Trophoblast cell (in vitro differentiated cells and primary cell): ENCODE data around the gene AMELX.

Source experiments
- DNase-seq, 2 donors: peaks; one replicate each; pipeline ENCODE4 v3.0.0-alpha.2; 2016
- H2AFZ ChIP-seq: 2 replicates; pipeline ENCODE4 v1.6.1; 2013; ENCODE audit warnings: low read length, moderate library complexity, mild to moderate bottlenecking; ENCODE audit not compliant: insufficient read depth, poor library complexity
- H2AK5ac ChIP-seq: 2 replicates; pipeline ENCODE4 v1.6.1; 2013; ENCODE audit warnings: mild to moderate bottlenecking, low read length
- H2BK120ac ChIP-seq: 2 replicates; pipeline ENCODE4 v1.6.1; 2013; ENCODE audit warnings: low read length, mild to moderate bottlenecking, moderate library complexity; ENCODE audit not compliant: insufficient read depth, poor library complexity
- H2BK12ac ChIP-seq: 2 replicates; pipeline ENCODE4 v1.6.1; 2013; ENCODE audit warnings: mild to moderate bottlenecking, low read length, moderate library complexity
- H2BK5ac ChIP-seq: 2 replicates; pipeline ENCODE4 v1.6.1; 2013; ENCODE audit warnings: low read length, low read depth, moderate library complexity, mild to moderate bottlenecking; ENCODE audit not compliant: poor library complexity
- H3K14ac ChIP-seq: 2 replicates; pipeline ENCODE4 v1.6.1; 2013; ENCODE audit warnings: mild to moderate bottlenecking, low read length
- H3K18ac ChIP-seq: 2 replicates; pipeline ENCODE4 v1.6.1; 2013; ENCODE audit warnings: mild to moderate bottlenecking, low read length
- H3K23ac ChIP-seq: 2 replicates; pipeline ENCODE4 v1.6.1; 2013; ENCODE audit warnings: low read length
- H3K27ac ChIP-seq: 2 replicates; pipeline ENCODE4 v1.5.1; 2013; ENCODE audit warnings: low read depth, mild to moderate bottlenecking, inconsistent platforms, low read length, moderate library complexity
- H3K27me3 ChIP-seq: 2 replicates; pipeline ENCODE4 v1.6.1; 2013; ENCODE audit warnings: inconsistent platforms, mild to moderate bottlenecking, low read length, moderate library complexity; ENCODE audit not compliant: insufficient read depth
- H3K36me3 ChIP-seq, 2 experiments: 1 replicate in 1 of 2; 2 replicates in 1 of 2; pipeline ENCODE4 v1.6.1; 2013; ENCODE audit warnings: low read length in 2 of 2, mild to moderate bottlenecking in 2 of 2, moderate library complexity in 1 of 2; ENCODE audit not compliant: insufficient read depth in 2 of 2, control insufficient read depth in 1 of 2
- H3K4ac ChIP-seq: 2 replicates; pipeline ENCODE4 v1.6.1; 2013; ENCODE audit warnings: low read depth, mild to moderate bottlenecking, low read length, moderate library complexity
- H3K4me1 ChIP-seq, 2 experiments: 1 replicate in 1 of 2; 2 replicates in 1 of 2; pipeline ENCODE4 v1.6.1; 2013; ENCODE audit warnings: low read length in 2 of 2, mild to moderate bottlenecking in 2 of 2, moderate library complexity in 1 of 2; ENCODE audit not compliant: insufficient read depth in 2 of 2, control insufficient read depth in 1 of 2
- H3K4me2 ChIP-seq: 2 replicates; pipeline ENCODE4 v1.6.1; 2013; ENCODE audit warnings: inconsistent platforms, mild to moderate bottlenecking, low read length, moderate library complexity
- H3K4me3 ChIP-seq: 2 replicates; pipeline ENCODE4 v1.5.1; 2013; ENCODE audit warnings: mild to moderate bottlenecking, low read depth, low read length, inconsistent platforms
- H3K79me1 ChIP-seq: one replicate; pipeline ENCODE4 v1.6.1; 2013; ENCODE audit warnings: low read length
- H3K79me2 ChIP-seq: 2 replicates; pipeline ENCODE4 v1.6.1; 2013; ENCODE audit warnings: low read length, mild to moderate bottlenecking; ENCODE audit not compliant: control insufficient read depth, insufficient read depth, poor library complexity
- H3K9ac ChIP-seq: 2 replicates; pipeline ENCODE4 v1.6.1; 2013; ENCODE audit warnings: mild to moderate bottlenecking, low read length
- H3K9me3 ChIP-seq: 2 replicates; pipeline ENCODE4 v1.6.1; 2013; ENCODE audit warnings: low read depth, mild to moderate bottlenecking, control low read depth, inconsistent platforms, low read length; ENCODE audit not compliant: insufficient read depth
- H4K12ac ChIP-seq: 2 replicates; pipeline ENCODE4 v1.6.1; 2013; ENCODE audit warnings: low read depth, mild to moderate bottlenecking, low read length, moderate library complexity
- H4K8ac ChIP-seq: 2 replicates; pipeline ENCODE4 v1.6.1; 2013; ENCODE audit warnings: low read depth, mild to moderate bottlenecking, low read length, moderate library complexity
- H4K91ac ChIP-seq: one replicate; pipeline ENCODE4 v1.6.1; 2013; ENCODE audit warnings: low read depth, mild to moderate bottlenecking, low read length, moderate library complexity
- WGBS: extraction: QIAGEN DNeasy Blood & Tissue Kit; methylation state at CpG from one replicate; pipeline ENCODE4 v1.1.7; 2013; ENCODE audit warnings: missing lambda C conversion rate; ENCODE audit not compliant: insufficient read length, insufficient coverage; ENCODE audit errors: extremely low coverage; 5-methylcytosine and 5-hydroxymethylcytosine counted together

The AMELX gene

DNA sequence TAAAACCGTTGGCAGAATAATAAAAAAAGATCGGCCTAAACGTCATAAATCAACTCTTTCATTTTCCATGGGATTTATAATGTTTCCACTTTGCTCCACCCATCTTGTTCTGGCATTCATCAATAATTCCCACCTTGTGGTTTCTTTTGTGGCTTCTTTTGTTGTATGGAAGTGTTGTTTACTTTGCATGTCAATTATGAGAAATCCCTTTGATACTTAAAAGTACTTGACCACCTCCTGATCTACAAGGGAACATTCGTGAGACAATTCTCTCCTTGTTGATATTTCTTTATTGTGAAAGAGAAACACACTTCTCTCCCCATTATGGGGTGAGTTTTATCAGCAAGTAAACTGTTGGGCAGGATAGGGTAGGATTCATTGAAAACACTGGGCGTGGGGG is 2.8 kb downstream of the AMELX start:
- Histone ChIP-seq H3K4me2 (no peak overlapping the region), H3K79me2 (no peaks in the 10 kb centered on the region), H3K27me3 (no peaks in the 10 kb centered on the region), H2BK5ac (no peak overlapping the region), H3K18ac (no peak overlapping the region), H2AK5ac (no peak overlapping the region), H3K36me3 (no peaks in the 10 kb centered on the region), H3K23ac (no peak overlapping the region), H3K4me3 (no peak overlapping the region), H2BK12ac (no peak overlapping the region), H3K9me3 (no peaks in the 10 kb centered on the region), H4K91ac (no peak overlapping the region), H3K9ac (no peak overlapping the region), H2BK120ac (no peak overlapping the region), H2AFZ (no peak overlapping the region), H3K27ac (no peak overlapping the region), H3K4me1 (no peaks in the 10 kb centered on the region), H3K4ac (no peak overlapping the region), H4K12ac (no peak overlapping the region), H3K79me1 (no peaks in the 10 kb centered on the region), H3K14ac (no peak overlapping the region), H4K8ac (no peak overlapping the region)
- no CpG with 5 or more reads among the region's 5 CpGs for WGBS
- no peak for DNase-seq

DNA sequence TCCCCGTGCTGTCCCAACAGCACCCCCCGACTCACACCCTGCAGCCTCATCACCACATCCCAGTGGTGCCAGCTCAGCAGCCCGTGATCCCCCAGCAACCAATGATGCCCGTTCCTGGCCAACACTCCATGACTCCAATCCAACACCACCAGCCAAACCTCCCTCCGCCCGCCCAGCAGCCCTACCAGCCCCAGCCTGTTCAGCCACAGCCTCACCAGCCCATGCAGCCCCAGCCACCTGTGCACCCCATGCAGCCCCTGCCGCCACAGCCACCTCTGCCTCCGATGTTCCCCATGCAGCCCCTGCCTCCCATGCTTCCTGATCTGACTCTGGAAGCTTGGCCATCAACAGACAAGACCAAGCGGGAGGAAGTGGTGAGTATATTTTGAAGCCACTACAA is 5.4 kb downstream of the AMELX start:
- Histone ChIP-seq H3K9me3 (no peaks in the 10 kb centered on the region), H3K4me3 (no peak overlapping the region), H3K4me1 (no peaks in the 10 kb centered on the region), H4K12ac (no peak overlapping the region), H3K23ac (no peak overlapping the region), H3K18ac (no peak overlapping the region), H3K9ac (no peak overlapping the region), H4K8ac (no peak overlapping the region), H3K14ac (no peak overlapping the region), H3K79me1 (no peaks in the 10 kb centered on the region), H2BK12ac (no peak overlapping the region), H4K91ac (no peak overlapping the region), H3K27me3 (no peaks in the 10 kb centered on the region), H3K79me2 (no peaks in the 10 kb centered on the region), H3K4me2 (no peak overlapping the region), H3K27ac (no peak overlapping the region), H3K36me3 (no peaks in the 10 kb centered on the region), H2BK5ac (no peak overlapping the region), H3K4ac (no peak overlapping the region), H2AFZ (no peak overlapping the region), H2AK5ac (no peak overlapping the region), H2BK120ac (no peak overlapping the region)
- DNase-seq: no peak
- WGBS: no CpG with 5 or more reads among the region's 9 CpGs

DNA sequence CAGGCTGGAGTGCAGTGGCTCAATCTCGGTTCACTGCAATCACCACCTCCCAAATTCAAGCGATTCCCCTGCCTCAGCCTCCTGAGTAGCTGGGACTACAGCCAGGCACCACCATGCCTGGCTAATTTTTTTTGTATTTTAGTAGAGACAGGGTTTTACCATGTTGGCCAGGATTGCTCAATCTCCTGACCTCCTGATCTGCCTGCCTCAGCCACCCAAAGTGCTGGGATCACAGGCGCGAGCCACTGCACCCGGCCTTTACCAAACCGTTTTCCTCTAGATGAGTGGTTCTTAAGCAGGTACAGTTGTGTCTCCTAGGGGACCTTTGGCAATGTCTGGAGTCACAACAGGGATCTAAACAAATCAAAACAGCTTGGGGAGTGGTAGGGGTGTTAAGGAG is 11.6 kb downstream of the AMELX start:
- H3K4ac ChIP-seq: no peak overlapping the region
- no peak overlapping the region for H2BK120ac ChIP-seq
- H2BK12ac ChIP-seq: no peak overlapping the region
- no CpG with 5 or more reads among the region's 6 CpGs for WGBS
- H3K36me3 ChIP-seq: no peaks in the 10 kb centered on the region
- H4K91ac ChIP-seq: no peak overlapping the region
- no peak overlapping the region for H3K27ac ChIP-seq
- DNase-seq: no peak
- no peak overlapping the region for H3K4me2 ChIP-seq
- no peak overlapping the region for H2AFZ ChIP-seq
- H3K4me1 ChIP-seq: peaks cover 3% of the 10 kb centered on the region in 2 experiments
- no peaks in the 10 kb centered on the region for H3K27me3 ChIP-seq
- H4K12ac ChIP-seq: no peak overlapping the region
- H3K23ac ChIP-seq: no peak overlapping the region
- no peaks in the 10 kb centered on the region for H3K79me1 ChIP-seq
- no peak overlapping the region for H2AK5ac ChIP-seq
- H3K18ac ChIP-seq: no peak overlapping the region
- H3K9ac ChIP-seq: no peak overlapping the region
- H3K79me2 ChIP-seq: no peaks in the 10 kb centered on the region
- H3K9me3 ChIP-seq: no peaks in the 10 kb centered on the region
- no peak overlapping the region for H2BK5ac ChIP-seq
- no peak overlapping the region for H3K4me3 ChIP-seq
- no peak overlapping the region for H4K8ac ChIP-seq
- H3K14ac ChIP-seq: no peak overlapping the region

DNA sequence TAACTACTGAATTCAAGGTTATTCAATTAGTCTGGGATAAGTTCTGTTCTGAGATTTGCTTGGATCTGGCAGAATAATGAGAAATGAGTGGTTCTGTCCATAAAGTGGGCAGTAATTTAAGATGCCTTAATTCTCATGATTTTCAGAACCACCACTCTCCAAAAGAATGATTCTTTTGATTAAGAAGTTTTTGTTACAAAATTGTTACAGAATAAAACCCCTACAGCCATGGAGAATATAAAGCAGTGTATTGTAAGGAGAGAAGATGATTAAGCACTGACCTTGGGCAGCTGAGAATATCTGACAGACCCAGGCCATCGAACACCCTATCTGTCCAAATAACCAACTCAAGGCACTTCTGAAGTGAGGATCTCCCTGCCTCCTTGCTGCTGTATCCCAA is 12.4 kb downstream of the AMELX start:
- Histone ChIP-seq H3K18ac (no peak overlapping the region), H3K23ac (no peak overlapping the region), H2BK12ac (no peak overlapping the region), H3K4me2 (no peak overlapping the region), H3K79me2 (no peaks in the 10 kb centered on the region), H3K4me1 (peaks cover 3% of the 10 kb centered on the region in 2 experiments), H2BK5ac (no peak overlapping the region), H3K4ac (no peak overlapping the region), H3K27ac (no peak overlapping the region), H2BK120ac (no peak overlapping the region), H3K14ac (no peak overlapping the region), H3K9ac (no peak overlapping the region), H4K91ac (no peak overlapping the region), H4K12ac (no peak overlapping the region), H2AFZ (no peak overlapping the region), H3K36me3 (no peaks in the 10 kb centered on the region), H2AK5ac (no peak overlapping the region), H3K9me3 (no peaks in the 10 kb centered on the region), H4K8ac (no peak overlapping the region), H3K27me3 (no peaks in the 10 kb centered on the region), H3K79me1 (no peaks in the 10 kb centered on the region), H3K4me3 (no peak overlapping the region)
- no peak for DNase-seq
- no CpG with 5 or more reads among the region's 1 CpG for WGBS
